Fibroblast of skin of left biceps (primary cell): ENCODE results near the gene ZGPAT.
"Not testable (repeated sequence)": the region's sequence is repeated elsewhere in the genome, so short reads cannot be mapped to it uniquely, and the experiment has no call there.

ENCODE experiments used
- DNase-seq, 2 experiments: peaks; one replicate each; pipeline ENCODE4 v3.0.0-alpha.2; 2013; ENCODE audit warnings: low read depth in 2 of 2

Gene ZGPAT

GRCh38 chr20:63707558-63708300 lies at the start of gene ZGPAT, which contains the start of gene ARFRP1:
TSS of gene ZGPAT (plus strand) at chr20:63708039. CDS start at chr20:63708581, 542 bp downstream.
TSS of gene ARFRP1 (minus strand) at chr20:63707976. CDS start at chr20:63707091, 885 bp downstream.
- peak; percentile 37 to 38 for DNase-seq

GRCh38 chr20:63658749-63659187 lies 49.1 kb upstream of the ZGPAT start:
- no peak for DNase-seq

GRCh38 chr20:63659370-63659769 lies 48.5 kb upstream of the ZGPAT start:
- no peak for DNase-seq

GRCh38 chr20:63660174-63660573 lies 47.7 kb upstream of the ZGPAT start:
- not testable (repeated sequence) for DNase-seq

GRCh38 chr20:63660622-63661021 lies 47.2 kb upstream of the ZGPAT start:
- DNase-seq = no peak

- no peak for DNase-seq
These were observed 46.7 kb upstream of the ZGPAT start for GRCh38 chr20:63661108-63661507.

- no peak for DNase-seq
These were observed 45.7 kb upstream of the ZGPAT start for GRCh38 chr20:63661959-63662812.

GRCh38 chr20:63662813-63663189 lies 45.0 kb upstream of the ZGPAT start:
- no peak for DNase-seq

- no peak for DNase-seq
These were observed 44.3 kb upstream of the ZGPAT start for GRCh38 chr20:63663332-63664066.

- DNase-seq = no peak
These were observed 43.5 kb upstream of the ZGPAT start for GRCh38 chr20:63664143-63664851.

- DNase-seq = no peak
These were observed 42.8 kb upstream of the ZGPAT start for GRCh38 chr20:63664861-63665594.

GRCh38 chr20:63665708-63666107 lies 42.1 kb upstream of the ZGPAT start:
- no peak for DNase-seq

- no peak for DNase-seq
These were observed 40.0 kb upstream of the ZGPAT start for GRCh38 chr20:63667858-63668257.

GRCh38 chr20:63668351-63668750 lies 39.5 kb upstream of the ZGPAT start:
- DNase-seq = no peak

- DNase-seq = not testable (repeated sequence)
These were observed 36.1 kb upstream of the ZGPAT start for GRCh38 chr20:63671695-63672094.

GRCh38 chr20:63672666-63673065 lies 35.2 kb upstream of the ZGPAT start:
- no peak for DNase-seq

GRCh38 chr20:63673951-63674350 lies 33.9 kb upstream of the ZGPAT start:
- DNase-seq = no peak

GRCh38 chr20:63675681-63676368 lies 32.0 kb upstream of the ZGPAT start:
- DNase-seq = no peak

- DNase-seq = no peak
These were observed 29.8 kb upstream of the ZGPAT start for GRCh38 chr20:63678071-63678470.
